Nucleus accumbens (tissue), 56 donors: ENCODE results near the gene PIP4K2B.

ENCODE experiments used
- DNase-seq, 56 donors: peaks; one replicate each; lab custom pipeline; 2025; lab: John Stamatoyannopoulos, UW

The PIP4K2B gene

GRCh38 chr17:38779965-38780752, 19.2 kb downstream of the PIP4K2B start:
- no peak for DNase-seq

GRCh38 chr17:38777641-38778250, 21.6 kb downstream of the PIP4K2B start:
- no peak for DNase-seq

GRCh38 chr17:38773258-38773657, 26.1 kb downstream of the PIP4K2B start:
- DNase-seq, result no peak

GRCh38 chr17:38768417-38768816, 30.9 kb downstream of the PIP4K2B start:
- no peak for DNase-seq

- no peak for DNase-seq
Observed at GRCh38 chr17:38766341-38766740, 33.0 kb downstream of the PIP4K2B start.

- no peak for DNase-seq
Observed at GRCh38 chr17:38762231-38762630, 37.1 kb downstream of the PIP4K2B start.

- DNase-seq, result no peak
Observed at GRCh38 chr17:38761612-38762011, 37.7 kb downstream of the PIP4K2B start.

GRCh38 chr17:38753071-38753506, 46.3 kb downstream of the PIP4K2B start:
- no peak for DNase-seq

GRCh38 chr17:38752308-38753070, 46.9 kb downstream of the PIP4K2B start, which contains the start of gene PSMB3:
Gene PSMB3, plus strand, starts transcription at chr17:38752741. Its CDS starts 86 bp downstream, at chr17:38752827.
- peak; percentile 83 to 100 (median 98) for DNase-seq

GRCh38 chr17:38751808-38752307, 47.5 kb downstream of the PIP4K2B start:
- DNase-seq, result peak in 48 of 56 donors; percentile 25 to 90 (median 69)

- DNase-seq, result no peak
Observed at GRCh38 chr17:38751144-38751807, 48.1 kb downstream of the PIP4K2B start.

GRCh38 chr17:38750312-38751121, 48.8 kb downstream of the PIP4K2B start:
- peak in 2 of 56 donors; percentile 18 to 33 for DNase-seq

GRCh38 chr17:38750044-38750311, 49.4 kb downstream of the PIP4K2B start:
- peak in 1 of 56 donors; percentile 33 for DNase-seq

GRCh38 chr17:38749223-38750043, 49.9 kb downstream of the PIP4K2B start:
- DNase-seq, result peak in 13 of 56 donors; percentile 10 to 57 (median 32)

- no peak for DNase-seq
Observed at GRCh38 chr17:38748892-38749222, 50.5 kb downstream of the PIP4K2B start.

GRCh38 chr17:38748149-38748891, 51.0 kb downstream of the PIP4K2B start, which contains the start of gene PCGF2:
Gene PCGF2, minus strand, starts transcription at chr17:38748336. Its CDS starts 7,934 bp downstream, at chr17:38740402.
- DNase-seq, result peak in 49 of 56 donors; percentile 8 to 94 (median 67)

GRCh38 chr17:38747463-38748148, 51.8 kb downstream of the PIP4K2B start:
- peak in 1 of 56 donors; percentile 41 for DNase-seq
